GM21737 (cell line): ENCODE measurements around the gene FEN1.

Experiments used
- ATAC-seq: cut with Tn5 transposase; IDR thresholded peaks from one replicate; pipeline ENCODE4 v1.9.1; 2021; ENCODE audit warnings: mild to moderate bottlenecking, moderate library complexity; ENCODE audit not compliant: unreplicated experiment

Gene FEN1

GRCh38 chr11:61774411-61774810, 18.3 kb upstream of the FEN1 start:
- no peak for ATAC-seq

GRCh38 chr11:61775106-61775505, 17.6 kb upstream of the FEN1 start:
- ATAC-seq: no peak

GRCh38 chr11:61775606-61776554, 16.8 kb upstream of the FEN1 start:
- ATAC-seq: no peak

GRCh38 chr11:61776561-61777075, 16.1 kb upstream of the FEN1 start:
- no peak for ATAC-seq

- ATAC-seq: no peak
These were observed 15.2 kb upstream of the FEN1 start for GRCh38 chr11:61777234-61778090.

GRCh38 chr11:61778357-61778886, 14.3 kb upstream of the FEN1 start:
- no peak for ATAC-seq

GRCh38 chr11:61778920-61779650, 13.6 kb upstream of the FEN1 start:
- ATAC-seq: no peak

- no peak for ATAC-seq
These were observed 12.8 kb upstream of the FEN1 start for GRCh38 chr11:61779666-61780525.

- no peak for ATAC-seq
These were observed 12.0 kb upstream of the FEN1 start for GRCh38 chr11:61780581-61781162.

- ATAC-seq: no peak
These were observed 11.1 kb upstream of the FEN1 start for GRCh38 chr11:61781585-61781984.

- ATAC-seq: no peak
These were observed 10.4 kb upstream of the FEN1 start for GRCh38 chr11:61782299-61782698.

- ATAC-seq: no peak
These were observed 9.9 kb upstream of the FEN1 start for GRCh38 chr11:61782841-61783240.

- no peak for ATAC-seq
These were observed 8.8 kb upstream of the FEN1 start for GRCh38 chr11:61783717-61784505.

GRCh38 chr11:61784506-61784805, 8.3 kb upstream of the FEN1 start:
- no peak for ATAC-seq

GRCh38 chr11:61785837-61786402, 6.8 kb upstream of the FEN1 start:
- ATAC-seq: no peak

GRCh38 chr11:61787928-61788491, 4.7 kb upstream of the FEN1 start:
- no peak for ATAC-seq

GRCh38 chr11:61791737-61792309, 888 bp upstream of the FEN1 start:
- ATAC-seq: peak; percentile 23
